HG03039 (cell line): Measurements from ENCODE around the gene CCT6B.
"Not testable (repeated sequence)": the region's sequence is repeated elsewhere in the genome, so short reads cannot be mapped to it uniquely, and the experiment has no call there.

Experiments
- ATAC-seq: cut with Tn5 transposase; IDR thresholded peaks from one replicate; pipeline ENCODE4 v1.9.1; 2021; ENCODE audit warnings: mild to moderate bottlenecking, moderate library complexity; ENCODE audit not compliant: unreplicated experiment

CCT6B gene

GRCh38 chr17:34961093-34961911, at the start of gene CCT6B, which contains the start of gene ZNF830:
TSS of gene CCT6B (minus strand) at chr17:34961460. CDS start at chr17:34961393, 67 bp downstream.
TSS of gene ZNF830 (plus strand) at chr17:34961540. CDS start at chr17:34961567, 27 bp downstream.
- ATAC-seq = peak; percentile 82

DNA sequence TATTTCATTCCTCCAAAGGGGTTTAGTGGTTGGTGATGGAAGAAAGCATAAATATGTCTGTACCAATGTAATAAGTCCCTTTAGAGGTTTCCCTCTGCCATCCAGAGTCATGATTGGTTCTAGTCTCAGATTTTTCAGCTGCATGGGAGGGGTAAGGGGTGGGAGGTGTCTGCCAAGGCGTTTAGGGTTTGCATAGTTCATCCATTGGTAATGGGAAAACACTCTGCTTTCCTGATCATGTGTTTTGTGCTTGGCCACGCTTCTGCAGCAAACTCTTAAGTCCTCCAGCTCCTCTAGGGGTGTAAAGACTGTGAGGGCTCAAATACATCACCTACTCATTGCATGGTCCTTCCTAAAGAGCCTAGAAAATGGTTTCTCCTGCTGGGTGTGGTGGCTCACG, 48.8 kb upstream of the CCT6B start:
- no peak for ATAC-seq

- ATAC-seq = no peak
Measured at GRCh38 chr17:35006961-35007360, 45.7 kb upstream of the CCT6B start.

GRCh38 chr17:35006345-35006744, 45.1 kb upstream of the CCT6B start:
- no peak for ATAC-seq

DNA sequence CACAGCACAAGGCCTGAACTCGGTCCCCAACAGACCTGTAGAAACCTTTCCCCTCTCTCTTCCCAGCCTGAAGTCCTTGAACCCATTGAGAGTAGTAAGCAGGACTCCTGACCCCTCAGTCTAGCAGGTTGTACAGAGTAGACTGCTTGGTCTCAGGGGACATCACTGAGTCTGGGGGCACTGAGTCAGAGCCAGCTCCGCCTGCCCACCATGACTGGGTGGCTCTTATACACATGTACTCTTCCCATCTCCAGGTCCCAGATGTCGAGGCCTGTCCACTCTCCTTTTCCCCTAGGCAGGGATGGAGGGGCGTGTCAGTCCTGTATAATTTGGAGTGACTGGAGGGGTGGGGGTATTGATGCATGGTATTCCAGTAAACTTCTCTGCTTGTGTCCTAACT, 42.5 kb upstream of the CCT6B start:
- no peak for ATAC-seq

GRCh38 chr17:35002876-35003551, 41.8 kb upstream of the CCT6B start:
- no peak for ATAC-seq

DNA sequence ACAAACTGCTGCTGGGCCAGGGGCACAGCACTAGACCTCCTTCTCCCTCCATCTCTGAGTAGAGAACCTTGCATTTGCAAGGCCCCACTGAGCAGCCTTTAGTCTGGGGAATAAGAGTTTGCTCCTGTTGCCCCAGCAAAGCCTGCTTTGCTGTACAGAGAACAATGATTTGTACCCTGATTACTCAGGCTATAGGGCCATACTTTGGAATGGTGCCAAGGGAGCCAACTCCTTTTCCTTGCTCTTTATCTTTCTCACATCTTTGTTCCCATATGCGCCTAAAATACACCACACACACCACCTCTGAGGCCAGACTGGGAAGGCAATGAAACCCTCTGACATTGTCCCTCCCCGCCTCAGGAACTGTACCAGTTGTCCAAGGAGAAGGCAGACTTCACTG, 40.3 kb upstream of the CCT6B start:
- no peak for ATAC-seq

GRCh38 chr17:35000965-35001364, 39.7 kb upstream of the CCT6B start:
- not testable (repeated sequence) for ATAC-seq

DNA sequence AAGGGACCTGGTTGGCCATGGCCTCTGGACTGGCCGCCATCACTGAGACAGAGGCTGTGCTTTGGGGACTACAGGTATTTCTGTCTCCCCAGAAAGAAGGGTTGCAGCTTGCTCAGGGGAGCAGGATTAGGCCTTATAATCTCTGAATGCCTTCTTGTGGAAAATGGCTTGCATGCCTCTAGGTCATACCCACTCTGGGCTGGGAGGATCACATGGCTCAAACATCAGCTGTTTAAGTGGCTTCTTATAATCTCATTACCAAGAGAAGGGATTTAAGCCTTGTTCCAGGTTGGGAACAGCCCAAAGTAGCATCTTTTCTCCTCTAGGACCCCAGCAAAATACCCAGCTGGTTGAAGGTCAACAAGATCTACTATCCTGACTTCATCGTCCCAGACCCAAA, 38.2 kb upstream of the CCT6B start:
- ATAC-seq = no peak

DNA sequence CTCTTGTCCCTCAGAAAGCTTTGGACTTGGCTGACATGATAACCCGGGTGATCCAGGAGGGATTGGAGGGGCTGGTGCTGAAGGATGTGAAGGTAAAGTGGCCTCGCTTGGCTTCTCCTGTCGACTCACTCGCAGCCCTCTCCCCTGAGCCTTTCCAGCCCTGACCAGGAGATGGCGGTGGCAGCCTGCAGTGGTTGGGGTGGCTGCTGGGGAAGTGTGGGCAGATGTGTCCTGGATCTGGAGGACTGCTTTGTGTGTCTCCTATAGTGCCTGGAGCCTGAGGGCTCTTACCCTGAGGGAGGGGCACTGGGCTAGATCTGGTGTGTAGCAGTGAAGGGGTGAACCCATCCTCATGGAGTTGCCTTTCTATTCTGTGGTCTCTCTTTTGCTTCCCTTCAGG, 36.9 kb upstream of the CCT6B start:
- ATAC-seq = no peak

- ATAC-seq = no peak
Measured at GRCh38 chr17:34997355-34997862, 36.1 kb upstream of the CCT6B start.

- ATAC-seq = no peak
Measured at GRCh38 chr17:34996422-34997285, 35.4 kb upstream of the CCT6B start.

DNA sequence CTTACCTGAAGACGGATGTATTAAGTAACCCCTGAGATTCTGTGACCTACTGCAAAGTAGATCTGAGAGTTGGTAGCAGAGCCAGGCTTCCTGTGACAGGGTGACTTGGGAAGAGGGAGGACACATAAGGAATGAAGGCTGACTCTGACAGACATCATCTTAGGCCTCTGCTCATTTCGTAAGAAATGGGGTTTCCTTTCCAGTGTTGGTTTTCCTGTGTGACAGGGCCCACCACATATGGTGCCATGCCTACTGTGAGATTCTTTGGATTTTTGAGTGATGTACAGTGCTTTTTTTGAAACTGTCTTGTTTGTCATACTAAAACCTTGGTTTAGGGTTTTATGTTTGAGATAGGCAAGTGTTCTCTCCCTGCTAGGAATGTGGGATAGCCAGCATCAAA, 31.8 kb upstream of the CCT6B start:
- no peak for ATAC-seq

GRCh38 chr17:34991606-34992005, 30.3 kb upstream of the CCT6B start:
- ATAC-seq = no peak

GRCh38 chr17:34990921-34991365, 29.7 kb upstream of the CCT6B start:
- no peak for ATAC-seq

- no peak for ATAC-seq
Measured at GRCh38 chr17:34989473-34989872, 28.2 kb upstream of the CCT6B start.

- no peak for ATAC-seq
Measured at GRCh38 chr17:34988644-34989043, 27.4 kb upstream of the CCT6B start.

GRCh38 chr17:34987232-34987631, 26.0 kb upstream of the CCT6B start:
- ATAC-seq = no peak

- no peak for ATAC-seq
Measured at GRCh38 chr17:34981538-34982241, 20.4 kb upstream of the CCT6B start.
